ENCODE results near the gene SETX. TPM values are rescaled to one million over a fixed set of nuclear protein-coding genes. Genes with fewer than 3 reads are reported as not detected.

SETX gene
- total and polyA plus RNA-seq, 10 of the 15 experiments (the other 5 are each of a cell fraction or from before 2014, with no cell fraction given): 15.8 to 75.7 (median 37.0) TPM

- TF ChIP-seq, protein P1, sequence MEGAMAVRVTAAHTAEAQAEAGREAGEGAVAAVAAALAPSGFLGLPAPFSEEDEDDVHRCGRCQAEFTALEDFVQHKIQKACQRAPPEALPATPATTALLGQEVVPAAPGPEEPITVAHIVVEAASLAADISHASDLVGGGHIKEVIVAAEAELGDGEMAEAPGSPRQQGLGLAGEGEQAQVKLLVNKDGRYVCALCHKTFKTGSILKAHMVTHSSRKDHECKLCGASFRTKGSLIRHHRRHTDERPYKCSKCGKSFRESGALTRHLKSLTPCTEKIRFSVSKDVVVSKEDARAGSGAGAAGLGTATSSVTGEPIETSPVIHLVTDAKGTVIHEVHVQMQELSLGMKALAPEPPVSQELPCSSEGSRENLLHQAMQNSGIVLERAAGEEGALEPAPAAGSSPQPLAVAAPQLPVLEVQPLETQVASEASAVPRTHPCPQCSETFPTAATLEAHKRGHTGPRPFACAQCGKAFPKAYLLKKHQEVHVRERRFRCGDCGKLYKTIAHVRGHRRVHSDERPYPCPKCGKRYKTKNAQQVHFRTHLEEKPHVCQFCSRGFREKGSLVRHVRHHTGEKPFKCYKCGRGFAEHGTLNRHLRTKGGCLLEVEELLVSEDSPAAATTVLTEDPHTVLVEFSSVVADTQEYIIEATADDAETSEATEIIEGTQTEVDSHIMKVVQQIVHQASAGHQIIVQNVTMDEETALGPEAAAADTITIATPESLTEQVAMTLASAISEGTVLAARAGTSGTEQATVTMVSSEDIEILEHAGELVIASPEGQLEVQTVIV (IDR thresholded peaks at IDR 0.05; ENCODE audit: borderline replicate concordance, partially characterized antibody): no peak
- TF ChIP-seq RUNX3 (IDR thresholded peaks at IDR 0.05; ENCODE audit: low read length) (no peak; the same call in 1 of the 2 replicates), SKIL (IDR thresholded peaks at IDR 0.05; ENCODE audit: low read depth, poor library complexity, severe bottlenecking) (peak; percentile 54), SIN3A (IDR thresholded peaks at IDR 0.05; ENCODE audit: low read depth, low read length) (0 out of 2 replicates have a peak, but pooled peaks have one; percentile 28), MEF2A (IDR thresholded peaks at IDR 0.05; ENCODE audit: insufficient read depth, low read depth, low read length) (0 out of 2 replicates have a peak, but pooled peaks have one; percentile 20), CREB1 (IDR thresholded peaks at IDR 0.05; ENCODE audit: low read depth) (0 out of 2 replicates have a peak, but pooled peaks have one; percentile 30)
- TF ChIP-seq, protein P2, sequence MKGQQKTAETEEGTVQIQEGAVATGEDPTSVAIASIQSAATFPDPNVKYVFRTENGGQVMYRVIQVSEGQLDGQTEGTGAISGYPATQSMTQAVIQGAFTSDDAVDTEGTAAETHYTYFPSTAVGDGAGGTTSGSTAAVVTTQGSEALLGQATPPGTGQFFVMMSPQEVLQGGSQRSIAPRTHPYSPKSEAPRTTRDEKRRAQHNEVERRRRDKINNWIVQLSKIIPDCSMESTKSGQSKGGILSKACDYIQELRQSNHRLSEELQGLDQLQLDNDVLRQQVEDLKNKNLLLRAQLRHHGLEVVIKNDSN (IDR thresholded peaks at IDR 0.05; ENCODE audit: borderline replicate concordance, extremely low read length, insufficient read depth, low read depth, low read length): no peak
These were observed 3.9 kb downstream of the SETX start (continued) for GRCh38 chr9:132350861-132351315.

Data from GM12878 (cell line).